HepG2 (cell line): Measurements from ENCODE around the gene HS3ST5. TPM values are rescaled to one million over a fixed set of nuclear protein-coding genes. Genes with fewer than 3 reads are reported as not detected.

ENCODE experiments used
- ATAC-seq: fragments of 200-7000 bp; cut with Tn5 transposase; 3 replicates; pipeline ENCODE4 v1.9.1; 2020; ENCODE audit warnings: mild to moderate bottlenecking, moderate library complexity
- BruUV-seq: library from RNA; stranded (reverse); fragments of 400-500 nt; replicated peaks from 2 replicates; lab custom pipeline; 2021; lab: Mats Ljungman, UMichigan
- CTCF ChIA-PET: fragments of 300-600 bp; formaldehyde crosslinking; extraction: SDS; loops from one replicate; lab custom pipeline; 2021; ENCODE audit warnings: low total read pairs, inconsistent platforms, low intra/inter-chr PET ratio; lab: Yijun Ruan, JAX
- POLR2A ChIA-PET: fragments of 350-600 bp; sonication (Branson Sonifier 250); formaldehyde crosslinking; loops from one replicate; lab custom pipeline; 2020; ENCODE audit warnings: antibody characterized with exemption, inconsistent platforms; lab: Yijun Ruan, JAX
- DNase-seq: peaks from one replicate; pipeline ENCODE4 v3.0.0-alpha.2; 2015; ENCODE audit warnings: low spot score
- FAIRE-seq: peaks from 3 replicates; lab custom pipeline; 2011; peaks lifted over from hg19 to GRCh38; lab: Jason Lieb, UNC
- H2AFZ ChIP-seq: one replicate; pipeline ENCODE4 v1.6.1; 2011; ENCODE audit warnings: low read length, inconsistent platforms
- H3K27ac ChIP-seq: fragments of 300-600 bp; 3 replicates; pipeline ENCODE4 v1.8.0; 2011; ENCODE audit warnings: mixed run types, mild to moderate bottlenecking, mixed read lengths, low read length, inconsistent platforms; ENCODE audit not compliant: insufficient read depth; ENCODE audit errors: extremely low read length
- H3K27me3 ChIP-seq, 2 experiments: fragments of 200-600 bp in 1 of 2; 2 replicates in 1 of 2; 3 replicates in 1 of 2; pipeline versions ENCODE4 v1.6.0 to v1.8.0; 2011; ENCODE audit warnings: low read length in 2 of 2, mild to moderate bottlenecking in 2 of 2, moderate library complexity in 2 of 2, inconsistent platforms in 1 of 2; ENCODE audit not compliant: insufficient read depth in 2 of 2, control insufficient read depth in 1 of 2
- H3K36me3 ChIP-seq, 2 experiments: fragments of 200-600 bp in 1 of 2; replicated peaks in 1 of 2; 2 replicates in 1 of 2; 3 replicates in 1 of 2; pipeline versions ENCODE4 v1.5.1 to v1.8.0; 2011; ENCODE audit warnings: low read length in 2 of 2, inconsistent platforms in 1 of 2; ENCODE audit not compliant: insufficient read depth in 2 of 2, control insufficient read depth in 1 of 2
- H3K4me1 ChIP-seq: 2 replicates; pipeline ENCODE4 v1.5.1; 2012; ENCODE audit warnings: low read length, inconsistent platforms; ENCODE audit not compliant: insufficient read depth
- H3K4me2 ChIP-seq: 2 replicates; pipeline ENCODE4 v1.6.0; 2011; ENCODE audit warnings: low read depth, low read length, inconsistent platforms
- H3K4me3 ChIP-seq, 3 experiments: fragments of 200-600 bp in 1 of 3; sonication (generic), shearing (Covaris generic) in 1 of 3; replicated peaks in 1 of 3; 2 replicates each; pipeline ENCODE4 v1.5.1; 2011 to 2016; ENCODE audit warnings: low read length in 3 of 3, inconsistent platforms in 2 of 3, low read depth in 2 of 3, mild to moderate bottlenecking in 2 of 3, control low read depth in 1 of 3, mixed read lengths in 1 of 3; ENCODE audit not compliant: insufficient read depth in 1 of 3
- H3K79me2 ChIP-seq: one replicate; pipeline ENCODE4 v1.6.1; 2011; ENCODE audit warnings: low read length, inconsistent platforms; ENCODE audit not compliant: insufficient read depth
- H3K9ac ChIP-seq: 2 replicates; pipeline ENCODE4 v1.6.0; 2011; ENCODE audit warnings: mild to moderate bottlenecking, low read depth, low read length, inconsistent platforms; ENCODE audit not compliant: insufficient read depth
- H3K9me3 ChIP-seq: 2 replicates; pipeline ENCODE4 v1.5.1; 2012; ENCODE audit warnings: mild to moderate bottlenecking, low read length
- H4K20me1 ChIP-seq: 2 replicates; pipeline ENCODE4 v1.6.0; 2011; ENCODE audit warnings: inconsistent platforms, mild to moderate bottlenecking, low read length, moderate library complexity; ENCODE audit not compliant: insufficient read depth
- CC2D1A ChIP-seq: sonication (generic); formaldehyde crosslinking; IDR thresholded peaks from 2 replicates; pipeline ENCODE4 v1.8.1; 2023; ENCODE audit warnings: mild to moderate bottlenecking, missing genetic modification reagents
- FOSL2 ChIP-seq: sonication (generic); formaldehyde crosslinking; IDR thresholded peaks from 2 replicates; pipeline ENCODE4 v1.4.0; 2020; ENCODE audit warnings: missing genetic modification reagents
- NFE2L1 ChIP-seq: sonication (generic); formaldehyde crosslinking; IDR thresholded peaks from 2 replicates; pipeline ENCODE4 v1.4.0; 2020; ENCODE audit warnings: missing genetic modification reagents, mild to moderate bottlenecking, borderline replicate concordance
- SRY ChIP-seq: sonication (generic); formaldehyde crosslinking; IDR thresholded peaks from 2 replicates; pipeline ENCODE4 v1.8.0; 2022; ENCODE audit warnings: mild to moderate bottlenecking, missing genetic modification reagents
- ZC3H4 ChIP-seq: sonication (generic); formaldehyde crosslinking; IDR thresholded peaks from 2 replicates; pipeline ENCODE4 v1.4.0; 2020; ENCODE audit warnings: missing genetic modification reagents, borderline replicate concordance
- ZNF101 ChIP-seq: sonication (generic); formaldehyde crosslinking; IDR thresholded peaks from 2 replicates; pipeline ENCODE4 v1.4.0; 2020; ENCODE audit warnings: mild to moderate bottlenecking, low read depth, missing genetic modification reagents, borderline replicate concordance
- ZNF530 ChIP-seq: sonication (generic); formaldehyde crosslinking; IDR thresholded peaks from 2 replicates; pipeline ENCODE4 v1.5.0; 2020; ENCODE audit warnings: low read depth, mild to moderate bottlenecking, missing genetic modification reagents
- WGBS: methylation state at CpG from one replicate; pipeline ENCODE4 v1.1.6; 2017; ENCODE audit warnings: low lambda C conversion rate; 5-methylcytosine and 5-hydroxymethylcytosine counted together
- in situ Hi-C: cut with HindIII; loops from 2 replicates; pipeline ENCODE4 v1.10.0; 2017; ENCODE audit warnings: low pct_unique_long_range_greater_than_20kb; ENCODE audit not compliant: extremely low pct_ligation_motif_present
- intact Hi-C: fragments of 100-400 bp; cut with micrococcal nuclease; formaldehyde crosslinking; loops from one replicate; pipeline ENCODE4 v1.10.0; 2022; ENCODE audit not compliant: unreplicated experiment
- polyA plus RNA-seq, 8 experiments: library from polyadenylated mRNA; depleted of rRNA in 3 of 8; stranded (reverse) in 7 of 8; unstranded in 1 of 8; fragments of >200 nt; fragmentation: Illumina TruSeq in 4 of 8; extraction: Trizol in 4 of 8; gene quantifications; 2 replicates each; pipeline versions ENCODE4 v1.2.1 to v1.2.3, GENCODE V29; 2011 to 2016; ENCODE audit warnings: low read depth in 4 of 8, missing spikeins in 1 of 8, mixed read lengths in 1 of 8; ENCODE audit not compliant: insufficient read depth in 1 of 8
- total RNA-seq, 5 experiments: library from RNA; depleted of rRNA; stranded (reverse); fragments of >200 nt; fragmentation: Illumina TruSeq; extraction: Trizol; gene quantifications; 2 replicates each; pipeline ENCODE4 v1.2.3, GENCODE V29; 2016; ENCODE audit warnings: low read depth in 1 of 5
- TF ChIP-seq, protein P1 (sequence below): sonication (generic); formaldehyde crosslinking; IDR thresholded peaks from 2 replicates; pipeline ENCODE4 v1.4.0; 2020; ENCODE audit warnings: missing genetic modification reagents

Gene HS3ST5
- total and polyA plus RNA-seq, 2 of the 13 experiments (the other 11 are each of a cell fraction or from before 2014, with no cell fraction given) = 1.1 to 1.6 TPM

- intact Hi-C loops (no loop called here), in situ Hi-C loops (no loop called here)
- no peak for FAIRE-seq
- Histone ChIP-seq H3K4me3 (no peak overlapping the region), H3K9ac (no peak overlapping the region), H3K27ac (no peak overlapping the region), H2AFZ (no peak overlapping the region), H3K4me2 (no peak overlapping the region), H3K27me3 (no peaks in the 10 kb centered on the region), H4K20me1 (no peaks in the 10 kb centered on the region), H3K36me3 (no peaks in the 10 kb centered on the region), H3K4me1 (peaks cover 6% of the 10 kb centered on the region; the same call in 1 of the 2 replicates), H3K79me2 (no peaks in the 10 kb centered on the region), H3K9me3 (no peaks in the 10 kb centered on the region)
- no TSS peak for BruUV-seq
- POLR2A ChIA-PET = no interaction called here
- WGBS = 68% methylated on average over 4 of the region's 4 CpGs
- CTCF ChIA-PET = no interaction called here
- TF ChIP-seq CC2D1A (no peak), ZNF101 (no peak), ZC3H4 (CRISPR knock-in tag) (no peak), NFE2L1 (CRISPR knock-in tag) (no peak), FOSL2 (CRISPR knock-in tag) (no peak), SRY (no peak), ZNF530 (CRISPR knock-in tag) (no peak)
- TF ChIP-seq, protein P1, sequence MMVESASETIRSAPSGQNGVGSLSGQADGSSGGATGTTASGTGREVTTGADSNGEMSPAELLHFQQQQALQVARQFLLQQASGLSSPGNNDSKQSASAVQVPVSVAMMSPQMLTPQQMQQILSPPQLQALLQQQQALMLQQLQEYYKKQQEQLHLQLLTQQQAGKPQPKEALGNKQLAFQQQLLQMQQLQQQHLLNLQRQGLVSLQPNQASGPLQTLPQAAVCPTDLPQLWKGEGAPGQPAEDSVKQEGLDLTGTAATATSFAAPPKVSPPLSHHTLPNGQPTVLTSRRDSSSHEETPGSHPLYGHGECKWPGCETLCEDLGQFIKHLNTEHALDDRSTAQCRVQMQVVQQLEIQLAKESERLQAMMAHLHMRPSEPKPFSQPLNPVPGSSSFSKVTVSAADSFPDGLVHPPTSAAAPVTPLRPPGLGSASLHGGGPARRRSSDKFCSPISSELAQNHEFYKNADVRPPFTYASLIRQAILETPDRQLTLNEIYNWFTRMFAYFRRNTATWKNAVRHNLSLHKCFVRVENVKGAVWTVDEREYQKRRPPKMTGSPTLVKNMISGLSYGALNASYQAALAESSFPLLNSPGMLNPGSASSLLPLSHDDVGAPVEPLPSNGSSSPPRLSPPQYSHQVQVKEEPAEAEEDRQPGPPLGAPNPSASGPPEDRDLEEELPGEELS (CRISPR knock-in tag) = no peak
- ATAC-seq = no peak
- DNase-seq = no peak
These were observed 19.6 kb upstream of the HS3ST5 start for GRCh38 chr6:114362396-114362795.
